Measurements from ENCODE around the gene CDK5R1.
A peak's percentile ranks its signal among the peaks of the same experiment; 100 is the strongest.

Gene CDK5R1

DNA sequence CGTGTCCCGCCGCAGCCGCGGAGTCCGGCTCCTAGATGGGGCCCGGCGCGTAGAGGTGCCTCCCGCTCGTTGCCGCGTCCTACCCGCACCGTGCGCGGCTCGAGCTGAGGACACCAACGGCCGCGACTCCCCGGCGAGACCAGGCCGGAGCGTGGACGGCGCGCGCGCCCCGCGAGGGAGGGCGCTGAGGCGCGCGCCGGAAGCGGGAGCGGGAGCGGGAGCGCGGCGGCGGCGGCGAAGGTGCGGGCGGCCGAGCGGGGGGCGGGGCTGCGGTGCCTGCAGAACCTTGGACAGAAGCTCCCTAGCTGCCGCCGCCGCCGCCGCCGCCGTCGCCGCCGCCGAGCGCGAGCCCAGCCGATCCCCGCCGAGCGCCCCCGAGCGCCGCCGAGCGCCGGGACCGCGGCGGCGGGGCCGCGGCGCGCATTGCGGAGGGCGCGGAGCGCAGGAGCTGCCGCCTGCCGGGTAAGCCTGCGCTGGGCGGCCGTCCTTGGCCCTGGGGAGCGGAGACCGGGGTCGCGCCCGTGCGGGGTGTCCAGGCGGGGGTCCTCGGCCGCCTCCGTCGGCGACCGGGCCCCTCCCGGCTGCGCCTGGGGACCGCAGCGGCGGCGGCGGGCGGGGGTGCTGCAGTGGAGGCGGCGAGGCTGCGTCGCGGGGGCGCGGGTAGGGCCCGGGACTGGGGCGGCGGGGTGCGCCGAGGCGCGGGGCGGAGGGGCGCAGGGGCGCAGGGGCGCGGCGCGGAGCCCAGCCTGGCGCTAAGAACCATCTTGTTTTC is at the start of gene CDK5R1:
CDK5R1 (plus strand) TSS at position 293 of the 772 bp plus-strand sequence. CDS start 628 bp downstream, outside the sequence.
- ATAC-seq (ENCODE audit: low read depth) (peak; percentile 43), DNase-seq (ENCODE audit: low spot score) (no peak)
- TF ChIP-seq, protein P1, sequence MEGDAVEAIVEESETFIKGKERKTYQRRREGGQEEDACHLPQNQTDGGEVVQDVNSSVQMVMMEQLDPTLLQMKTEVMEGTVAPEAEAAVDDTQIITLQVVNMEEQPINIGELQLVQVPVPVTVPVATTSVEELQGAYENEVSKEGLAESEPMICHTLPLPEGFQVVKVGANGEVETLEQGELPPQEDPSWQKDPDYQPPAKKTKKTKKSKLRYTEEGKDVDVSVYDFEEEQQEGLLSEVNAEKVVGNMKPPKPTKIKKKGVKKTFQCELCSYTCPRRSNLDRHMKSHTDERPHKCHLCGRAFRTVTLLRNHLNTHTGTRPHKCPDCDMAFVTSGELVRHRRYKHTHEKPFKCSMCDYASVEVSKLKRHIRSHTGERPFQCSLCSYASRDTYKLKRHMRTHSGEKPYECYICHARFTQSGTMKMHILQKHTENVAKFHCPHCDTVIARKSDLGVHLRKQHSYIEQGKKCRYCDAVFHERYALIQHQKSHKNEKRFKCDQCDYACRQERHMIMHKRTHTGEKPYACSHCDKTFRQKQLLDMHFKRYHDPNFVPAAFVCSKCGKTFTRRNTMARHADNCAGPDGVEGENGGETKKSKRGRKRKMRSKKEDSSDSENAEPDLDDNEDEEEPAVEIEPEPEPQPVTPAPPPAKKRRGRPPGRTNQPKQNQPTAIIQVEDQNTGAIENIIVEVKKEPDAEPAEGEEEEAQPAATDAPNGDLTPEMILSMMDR (IDR thresholded peaks at IDR 0.05; ENCODE audit: poor library complexity, severe bottlenecking) = peak; percentile 14
- Histone ChIP-seq H3K27me3 (ENCODE audit: insufficient read depth, poor library complexity, severe bottlenecking) (no peaks in the 10 kb centered on the region), H3K4me1 (ENCODE audit: insufficient read depth, poor library complexity, severe bottlenecking) (no peaks in the 10 kb centered on the region), H3K9me3 (ENCODE audit: severe bottlenecking) (no peaks in the 10 kb centered on the region), H3K4me3 (ENCODE audit: severe bottlenecking) (peak within 1 kb of the TSS; percentile 100), H3K36me3 (ENCODE audit: low read depth) (peaks cover 13% of the 10 kb centered on the region), H3K27ac (ENCODE audit: poor library complexity, severe bottlenecking) (peak within 1 kb of the TSS; percentile 66)

GRCh38 chr17:32440722-32441121 is 46.1 kb upstream of the CDK5R1 start:
- no peak for DNase-seq (ENCODE audit: low spot score)
- peaks cover 5% of the 10 kb centered on the region; the same call in 1 of the 2 replicates for H3K36me3 ChIP-seq (ENCODE audit: low read depth)
- no peaks in the 10 kb centered on the region for H3K9me3 ChIP-seq (ENCODE audit: severe bottlenecking)
- peaks cover 5% of the 10 kb centered on the region for H3K4me1 ChIP-seq (ENCODE audit: insufficient read depth, poor library complexity, severe bottlenecking)
- no peaks in the 10 kb centered on the region for H3K27me3 ChIP-seq (ENCODE audit: insufficient read depth, poor library complexity, severe bottlenecking)
- TF ChIP-seq, protein P1 (IDR thresholded peaks at IDR 0.05; ENCODE audit: poor library complexity, severe bottlenecking) = no peak
- no peak overlapping the region for H3K27ac ChIP-seq (ENCODE audit: poor library complexity, severe bottlenecking)
- no peak overlapping the region for H3K4me3 ChIP-seq (ENCODE audit: severe bottlenecking)
- ATAC-seq (ENCODE audit: low read depth) = no peak

- H3K9me3 ChIP-seq (ENCODE audit: severe bottlenecking) = no peaks in the 10 kb centered on the region
- no peaks in the 10 kb centered on the region for H3K27me3 ChIP-seq (ENCODE audit: insufficient read depth, poor library complexity, severe bottlenecking)
- DNase-seq (ENCODE audit: low spot score) (no peak), ATAC-seq (ENCODE audit: low read depth) (no peak)
- H3K27ac ChIP-seq (ENCODE audit: poor library complexity, severe bottlenecking) = no peak overlapping the region
- H3K36me3 ChIP-seq (ENCODE audit: low read depth) = peaks cover 7% of the 10 kb centered on the region
- peaks cover 7% of the 10 kb centered on the region for H3K4me1 ChIP-seq (ENCODE audit: insufficient read depth, poor library complexity, severe bottlenecking)
- H3K4me3 ChIP-seq (ENCODE audit: severe bottlenecking) = no peak overlapping the region
- TF ChIP-seq, protein P1 (IDR thresholded peaks at IDR 0.05; ENCODE audit: poor library complexity, severe bottlenecking) = no peak
Measured at GRCh38 chr17:32441886-32442285, 44.9 kb upstream of the CDK5R1 start.

DNA sequence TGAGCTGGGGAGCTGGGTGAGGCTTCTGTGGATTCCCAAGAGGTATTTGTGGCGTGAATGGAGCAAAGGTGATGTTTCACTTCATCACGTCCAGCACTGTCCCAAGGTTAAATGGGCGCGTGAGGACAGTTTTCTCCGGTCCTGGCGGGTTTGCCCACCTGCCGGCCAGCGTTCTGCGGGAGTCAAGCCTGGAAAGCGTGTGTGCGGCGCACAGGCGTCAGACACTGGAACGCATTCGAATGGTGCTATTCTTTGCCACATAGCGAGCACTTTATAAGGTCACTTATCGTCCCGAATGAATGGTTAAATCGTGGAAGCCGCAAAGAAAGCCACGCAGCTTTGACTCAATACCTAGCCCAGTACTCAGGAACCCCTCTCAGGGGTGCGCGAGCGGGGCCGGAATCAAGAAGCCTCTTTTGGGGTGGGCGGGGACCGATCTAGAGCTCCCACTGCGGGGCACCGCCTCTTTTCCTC is 42.9 kb upstream of the CDK5R1 start:
- no peak for DNase-seq (ENCODE audit: low spot score)
- H3K4me1 ChIP-seq (ENCODE audit: insufficient read depth, poor library complexity, severe bottlenecking) = peaks cover 7% of the 10 kb centered on the region
- peak overlapping the region; percentile 78 for H3K27ac ChIP-seq (ENCODE audit: poor library complexity, severe bottlenecking)
- no peaks in the 10 kb centered on the region for H3K9me3 ChIP-seq (ENCODE audit: severe bottlenecking)
- TF ChIP-seq, protein P1 (IDR thresholded peaks at IDR 0.05; ENCODE audit: poor library complexity, severe bottlenecking) = no peak
- H3K4me3 ChIP-seq (ENCODE audit: severe bottlenecking) = peak overlapping the region; percentile 95
- peak; percentile 2; the same call in 2 of the 3 replicates for ATAC-seq (ENCODE audit: low read depth)
- H3K36me3 ChIP-seq (ENCODE audit: low read depth) = peaks cover 27% of the 10 kb centered on the region
- no peaks in the 10 kb centered on the region for H3K27me3 ChIP-seq (ENCODE audit: insufficient read depth, poor library complexity, severe bottlenecking)
